HG02981 (cell line): ENCODE measurements around the gene LDAH.
"Not testable (repeated sequence)": the region's sequence is repeated elsewhere in the genome, so short reads cannot be mapped to it uniquely, and the experiment has no call there.

Experiments used
- ATAC-seq: cut with Tn5 transposase; IDR thresholded peaks from one replicate; pipeline ENCODE4 v1.9.1; 2021; ENCODE audit warnings: mild to moderate bottlenecking, moderate library complexity; ENCODE audit not compliant: unreplicated experiment

LDAH gene

GRCh38 chr2:20822535-20823490, at the start of gene LDAH:
LDAH (minus strand) TSS chr2:20823101; CDS start chr2:20801463, 21,638 bp downstream.
- peak; percentile 90 for ATAC-seq

- peak; percentile 98 for ATAC-seq
These were observed 45.5 kb upstream of the LDAH start for GRCh38 chr2:20868377-20868776.

DNA sequence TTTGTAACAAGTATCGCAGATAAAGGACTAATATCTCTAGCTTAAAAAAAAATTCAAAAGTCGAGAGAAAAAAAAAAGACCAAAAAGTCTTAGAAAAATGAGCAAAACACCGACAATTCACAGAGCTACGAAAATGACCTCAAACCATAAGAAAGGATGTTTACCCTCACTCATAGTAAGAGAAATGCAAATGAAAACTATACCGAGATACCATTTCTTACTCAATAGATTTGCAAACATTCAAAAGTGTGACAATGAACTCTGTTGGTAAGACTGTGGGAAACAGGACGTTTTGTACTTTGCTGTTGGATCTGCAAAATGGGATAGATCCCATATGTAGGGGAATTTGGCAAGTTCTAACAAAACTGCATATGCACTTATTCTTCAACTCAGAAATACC, 39.9 kb upstream of the LDAH start:
- no peak for ATAC-seq

DNA sequence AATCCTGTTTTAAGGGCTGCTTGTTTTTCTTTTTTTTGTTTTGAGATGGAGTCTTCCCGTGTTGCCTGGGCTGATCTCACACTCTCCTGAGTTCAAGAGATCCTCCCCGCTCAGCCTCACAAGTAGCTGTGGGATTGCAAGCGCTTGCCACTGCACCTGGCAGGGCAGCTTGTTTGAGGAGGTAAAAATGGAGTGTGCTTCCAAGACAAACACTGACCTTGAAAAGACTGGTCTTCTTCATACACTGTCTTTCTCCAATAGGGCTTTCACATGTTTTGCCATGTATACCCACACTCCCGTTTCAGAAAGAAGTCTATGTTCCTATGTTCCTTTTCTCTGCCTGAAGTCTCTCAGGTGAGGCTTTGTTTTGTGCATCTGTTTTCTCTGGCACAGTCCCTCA, 32.6 kb upstream of the LDAH start:
- ATAC-seq: no peak

DNA sequence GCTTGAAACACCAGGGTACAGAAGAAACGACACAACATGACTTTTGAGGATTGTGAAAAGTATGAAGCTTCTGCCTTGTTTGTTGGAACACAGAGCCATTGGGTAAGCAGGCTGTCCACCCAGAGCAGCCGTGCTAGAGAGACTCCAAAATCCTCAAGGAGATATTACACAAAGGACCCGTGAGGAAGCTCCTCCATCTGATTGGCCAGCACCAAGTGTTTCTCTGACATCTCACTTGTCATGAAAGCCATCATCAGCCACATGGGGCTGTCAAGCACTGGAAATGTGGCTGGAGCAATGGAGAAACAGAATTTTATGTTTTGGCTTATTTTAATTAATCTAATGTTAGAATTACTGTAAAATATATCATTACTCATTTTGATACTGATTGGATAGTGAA, 29.8 kb upstream of the LDAH start:
- no peak for ATAC-seq

- no peak for ATAC-seq
These were observed 29.2 kb upstream of the LDAH start for GRCh38 chr2:20852139-20852538.

- ATAC-seq: no peak
These were observed 21.3 kb upstream of the LDAH start for GRCh38 chr2:20844246-20844645.

GRCh38 chr2:20839052-20839451, 16.2 kb upstream of the LDAH start:
- no peak for ATAC-seq

DNA sequence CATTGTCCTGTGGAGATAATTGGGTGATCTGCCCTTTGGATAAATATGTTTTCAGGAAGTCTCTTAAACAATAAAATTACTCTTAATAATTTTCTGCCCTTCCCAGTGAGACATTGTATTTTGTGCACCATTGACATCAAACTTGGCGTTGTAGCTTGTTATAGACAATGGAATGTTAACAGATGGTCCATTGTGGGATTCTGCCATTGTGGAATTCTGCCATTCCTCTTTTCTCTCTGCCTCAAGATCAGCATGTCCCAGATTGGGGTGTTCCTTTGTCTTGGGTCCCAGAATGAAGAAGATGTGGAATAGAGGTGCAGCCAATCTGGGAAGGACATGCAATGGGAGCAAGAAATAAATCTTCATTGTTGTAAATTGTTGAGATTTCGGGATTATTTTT, 15.1 kb upstream of the LDAH start:
- ATAC-seq: no peak

DNA sequence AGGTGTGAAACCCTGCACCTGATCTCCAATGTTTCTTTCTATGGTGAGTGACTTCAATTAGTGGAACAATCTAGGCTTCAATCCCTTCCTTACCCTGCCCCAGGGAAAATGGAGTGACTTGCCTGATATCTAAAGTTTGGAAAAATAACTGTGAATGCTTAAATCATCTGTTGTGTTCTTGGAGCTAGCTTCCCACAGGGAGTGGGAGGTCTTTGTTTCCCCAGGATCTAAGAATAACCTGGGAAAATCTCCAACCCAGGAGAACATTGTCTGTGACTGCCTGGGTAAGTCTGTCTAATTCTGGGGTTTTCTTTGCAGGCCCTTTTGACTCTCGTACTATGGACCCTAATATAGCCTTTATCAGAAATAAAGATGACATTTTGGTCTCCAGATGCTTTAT, 13.6 kb upstream of the LDAH start:
- no peak for ATAC-seq

- ATAC-seq: no peak
These were observed 11.4 kb upstream of the LDAH start for GRCh38 chr2:20834331-20834730.

DNA sequence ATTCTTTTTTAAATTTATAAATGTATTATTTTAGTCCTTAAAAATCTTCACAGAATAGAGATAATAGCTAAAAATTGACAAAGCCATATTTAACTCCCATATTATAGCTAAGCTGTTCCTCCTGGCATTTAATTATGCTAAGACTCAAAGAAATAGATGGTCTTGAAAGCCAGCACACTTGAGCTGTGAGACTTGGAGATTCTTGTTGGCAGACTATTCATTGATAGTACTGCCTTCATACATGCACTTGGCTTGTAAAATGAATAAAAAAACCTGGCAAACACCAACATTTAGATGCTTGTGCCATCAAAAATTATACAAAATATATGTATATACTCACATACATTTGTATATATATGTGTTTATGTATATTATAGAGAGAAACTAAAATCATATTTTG, 9.7 kb upstream of the LDAH start:
- ATAC-seq: no peak

DNA sequence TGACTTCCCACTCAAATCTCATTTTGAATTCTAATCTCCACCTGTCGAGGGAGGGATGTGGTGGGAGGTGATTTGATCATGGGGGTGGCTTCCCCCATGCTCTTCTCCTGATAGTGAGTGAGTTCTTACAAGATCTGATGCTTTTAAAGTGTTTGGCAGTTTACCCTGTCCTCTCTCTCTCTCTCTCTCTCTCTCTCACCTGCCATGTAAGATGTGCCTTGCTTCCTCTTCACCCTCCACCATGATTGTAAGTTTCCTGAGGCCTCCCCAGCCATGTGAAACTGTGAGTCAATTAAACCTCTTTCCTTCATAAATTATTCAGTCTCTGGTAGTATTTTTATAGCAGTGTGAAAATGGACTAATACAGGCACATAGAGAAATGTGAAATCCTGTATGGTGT, 7.0 kb upstream of the LDAH start:
- ATAC-seq: no peak

GRCh38 chr2:20823917-20824316, 1.0 kb upstream of the LDAH start:
- no peak for ATAC-seq

GRCh38 chr2:20818820-20819219, 4.1 kb downstream of the LDAH start:
- ATAC-seq: no peak

DNA sequence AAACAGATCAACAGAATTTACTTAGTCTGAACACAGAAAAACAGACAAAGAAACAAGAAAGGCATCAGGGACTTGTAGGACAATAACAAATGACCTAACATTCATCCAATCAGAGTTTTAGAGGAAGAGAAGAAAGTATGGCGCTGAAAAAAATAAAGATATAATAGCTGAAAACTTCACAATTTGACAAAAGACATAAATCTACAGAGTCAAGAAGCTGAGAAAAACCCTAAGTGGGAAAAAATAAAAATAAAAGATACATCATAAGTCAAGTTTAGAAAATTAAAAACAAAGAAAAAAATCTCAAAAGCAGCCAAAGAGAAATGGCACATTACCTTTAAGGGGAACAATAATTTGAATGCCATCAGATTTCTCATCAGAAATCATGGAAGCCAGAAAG, 7.7 kb downstream of the LDAH start:
- no peak for ATAC-seq

- ATAC-seq: no peak
These were observed 10.1 kb downstream of the LDAH start for GRCh38 chr2:20812779-20813178.

- no peak for ATAC-seq
These were observed 16.6 kb downstream of the LDAH start for GRCh38 chr2:20806286-20806685.

- no peak for ATAC-seq
These were observed 18.9 kb downstream of the LDAH start for GRCh38 chr2:20803974-20804373.

DNA sequence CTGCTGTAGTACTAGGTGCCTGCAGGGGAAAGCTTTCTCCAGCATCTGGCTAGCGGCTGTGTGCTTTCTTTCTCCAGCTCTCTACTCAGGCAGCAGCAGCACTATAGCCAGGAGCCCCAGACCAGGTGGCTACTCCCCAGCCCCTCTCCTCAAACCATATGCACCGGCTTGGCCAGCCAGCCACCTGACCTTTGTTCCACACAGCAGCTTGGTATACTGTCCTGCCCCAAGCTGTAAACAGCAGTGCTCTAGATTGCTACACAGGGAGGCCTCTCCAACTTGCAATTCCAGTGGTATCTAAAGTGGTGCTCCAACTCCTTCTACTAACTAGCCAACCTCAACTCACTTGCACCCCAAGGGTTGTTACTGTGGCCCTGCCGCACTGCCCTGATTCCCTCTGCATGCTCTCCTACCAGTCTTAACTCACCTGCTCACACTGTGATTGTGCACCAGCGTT, 19.6 kb downstream of the LDAH start:
- ATAC-seq: no peak

DNA sequence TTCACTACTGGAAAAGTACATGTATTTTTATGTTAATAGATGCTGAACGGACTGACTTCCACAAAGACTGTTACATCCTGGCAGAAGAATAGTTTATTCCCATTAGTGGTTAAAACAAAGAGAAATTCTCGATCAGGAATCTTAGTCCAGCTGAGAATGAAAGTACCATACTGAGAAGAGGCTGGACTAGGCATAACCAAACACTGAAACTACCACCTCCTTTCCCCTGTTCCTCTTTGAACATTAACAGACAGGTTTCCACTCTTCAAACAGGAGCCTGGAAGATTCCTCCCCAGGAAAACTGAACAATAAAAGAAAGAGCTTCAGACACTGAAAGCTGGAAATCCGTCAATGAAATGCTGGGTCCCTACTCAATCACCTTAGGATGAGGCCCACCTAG, 25.8 kb downstream of the LDAH start:
- no peak for ATAC-seq

- ATAC-seq: peak; percentile 51
These were observed 26.5 kb downstream of the LDAH start for GRCh38 chr2:20796374-20796791.

DNA sequence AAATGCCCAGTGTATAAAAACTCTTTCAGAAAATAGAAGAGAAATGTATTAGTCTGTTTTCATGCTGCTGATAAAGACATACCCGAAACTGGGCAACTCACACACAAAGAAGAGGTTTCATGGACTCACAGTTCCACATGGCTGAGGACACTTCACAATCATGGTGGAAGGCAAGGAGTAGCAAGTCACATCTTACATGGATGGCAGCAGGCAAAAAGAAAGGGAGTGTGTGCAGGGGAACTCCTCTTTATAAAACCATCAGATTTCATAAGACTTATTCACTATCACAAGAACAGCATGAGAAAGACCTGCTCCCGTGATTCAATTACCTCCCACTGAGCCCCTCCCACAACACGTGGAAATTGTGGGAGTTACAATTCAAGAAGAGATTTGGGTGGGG, 29.0 kb downstream of the LDAH start:
- ATAC-seq: not testable (repeated sequence)
